HepG2 (cell line): ENCODE data around the gene FOSL2. TPM values are rescaled to one million over a fixed set of nuclear protein-coding genes. Genes with fewer than 3 reads are reported as not detected.

ENCODE experiments used
- DRAP1 ChIP-seq: IDR thresholded peaks from 2 replicates; pipeline ENCODE4 v1.6.1; 2016; ENCODE audit warnings: missing genetic modification reagents, missing compliant biosample characterization
- EHMT2 ChIP-seq: fragments of 200-600 bp; sonication (generic); IDR thresholded peaks from 2 replicates; pipeline ENCODE4 v1.7.0; 2017; ENCODE audit warnings: antibody characterized with exemption, low read depth, low read length, borderline replicate concordance
- FOXK1 ChIP-seq: sonication (generic); formaldehyde crosslinking; IDR thresholded peaks from 2 replicates; pipeline ENCODE4 v1.4.0; 2020; ENCODE audit warnings: low read depth, missing genetic modification reagents, borderline replicate concordance
- HBP1 ChIP-seq: IDR thresholded peaks from 2 replicates; pipeline ENCODE4 v1.6.1; 2016; ENCODE audit warnings: low read depth, control low read depth
- HMGXB4 ChIP-seq, 2 experiments: sonication (generic) in 1 of 2; formaldehyde crosslinking in 1 of 2; IDR thresholded peaks; 2 replicates each; pipeline versions ENCODE4 v1.4.0 to v1.6.1; 2018 to 2020; ENCODE audit warnings: missing genetic modification reagents in 2 of 2, borderline replicate concordance in 1 of 2, low read depth in 1 of 2, mild to moderate bottlenecking in 1 of 2, missing biosample characterization in 1 of 2
- MED8 ChIP-seq: sonication (generic); formaldehyde crosslinking; IDR thresholded peaks from 2 replicates; pipeline ENCODE4 v1.8.1; 2023; ENCODE audit warnings: mild to moderate bottlenecking, missing genetic modification reagents; ENCODE audit not compliant: insufficient replicate concordance
- MIER2 ChIP-seq: IDR thresholded peaks from 2 replicates; pipeline ENCODE4 v1.6.1; 2016; ENCODE audit warnings: missing biosample characterization, missing genetic modification reagents
- POLR2G ChIP-seq: fragments of 200-400 bp; formaldehyde crosslinking; IDR thresholded peaks from 2 replicates; pipeline ENCODE4 v1.6.1; 2018; ENCODE audit warnings: mild to moderate bottlenecking, low read depth, low read length, moderate library complexity
- PRDM15 ChIP-seq: sonication (generic); formaldehyde crosslinking; IDR thresholded peaks from 2 replicates; pipeline ENCODE4 v1.4.0; 2020; ENCODE audit warnings: missing genetic modification reagents
- SP140L ChIP-seq: sonication (generic); formaldehyde crosslinking; IDR thresholded peaks from 2 replicates; pipeline ENCODE4 v1.4.0; 2020; ENCODE audit warnings: missing genetic modification reagents, borderline replicate concordance
- TOPORS ChIP-seq: sonication (generic); formaldehyde crosslinking; IDR thresholded peaks from 2 replicates; pipeline ENCODE4 v1.8.0; 2023; ENCODE audit warnings: mild to moderate bottlenecking, missing genetic modification reagents
- ZNF20 ChIP-seq: sonication (generic); formaldehyde crosslinking; IDR thresholded peaks from 2 replicates; pipeline ENCODE4 v1.4.0; 2020; ENCODE audit warnings: mild to moderate bottlenecking, moderate library complexity, missing genetic modification reagents
- ZNF335 ChIP-seq: sonication (generic); formaldehyde crosslinking; IDR thresholded peaks from 2 replicates; pipeline ENCODE4 v1.4.0; 2020; ENCODE audit warnings: missing genetic modification reagents
- ZNF350 ChIP-seq: sonication (generic); formaldehyde crosslinking; IDR thresholded peaks from 2 replicates; pipeline ENCODE4 v1.4.0; 2020; ENCODE audit warnings: mild to moderate bottlenecking, low read depth, missing genetic modification reagents, borderline replicate concordance
- ZNF768 ChIP-seq: sonication (generic); formaldehyde crosslinking; IDR thresholded peaks from 2 replicates; pipeline ENCODE4 v1.4.0; 2020; ENCODE audit warnings: missing genetic modification reagents
- ZNF784 ChIP-seq: sonication (generic); formaldehyde crosslinking; IDR thresholded peaks from 2 replicates; pipeline ENCODE4 v1.5.1; 2020; ENCODE audit warnings: missing genetic modification reagents, mild to moderate bottlenecking, borderline replicate concordance
- polyA plus RNA-seq, 8 experiments: library from polyadenylated mRNA; depleted of rRNA in 3 of 8; stranded (reverse) in 7 of 8; unstranded in 1 of 8; fragments of >200 nt; fragmentation: Illumina TruSeq in 4 of 8; extraction: Trizol in 4 of 8; gene quantifications; 2 replicates each; pipeline versions ENCODE4 v1.2.1 to v1.2.3, GENCODE V29; 2011 to 2016; ENCODE audit warnings: low read depth in 4 of 8, missing spikeins in 1 of 8, mixed read lengths in 1 of 8; ENCODE audit not compliant: insufficient read depth in 1 of 8
- total RNA-seq, 5 experiments: library from RNA; depleted of rRNA; stranded (reverse); fragments of >200 nt; fragmentation: Illumina TruSeq; extraction: Trizol; gene quantifications; 2 replicates each; pipeline ENCODE4 v1.2.3, GENCODE V29; 2016; ENCODE audit warnings: low read depth in 1 of 5
- TF ChIP-seq, protein P1 (sequence below): sonication (generic); formaldehyde crosslinking; IDR thresholded peaks from 2 replicates; pipeline ENCODE4 v1.5.1; 2020; ENCODE audit warnings: missing genetic modification reagents, mild to moderate bottlenecking, borderline replicate concordance

Gene FOSL2
- total and polyA plus RNA-seq, 2 of the 13 experiments (the other 11 are each of a cell fraction or from before 2014, with no cell fraction given) = 3.4 to 18.1 TPM

DNA sequence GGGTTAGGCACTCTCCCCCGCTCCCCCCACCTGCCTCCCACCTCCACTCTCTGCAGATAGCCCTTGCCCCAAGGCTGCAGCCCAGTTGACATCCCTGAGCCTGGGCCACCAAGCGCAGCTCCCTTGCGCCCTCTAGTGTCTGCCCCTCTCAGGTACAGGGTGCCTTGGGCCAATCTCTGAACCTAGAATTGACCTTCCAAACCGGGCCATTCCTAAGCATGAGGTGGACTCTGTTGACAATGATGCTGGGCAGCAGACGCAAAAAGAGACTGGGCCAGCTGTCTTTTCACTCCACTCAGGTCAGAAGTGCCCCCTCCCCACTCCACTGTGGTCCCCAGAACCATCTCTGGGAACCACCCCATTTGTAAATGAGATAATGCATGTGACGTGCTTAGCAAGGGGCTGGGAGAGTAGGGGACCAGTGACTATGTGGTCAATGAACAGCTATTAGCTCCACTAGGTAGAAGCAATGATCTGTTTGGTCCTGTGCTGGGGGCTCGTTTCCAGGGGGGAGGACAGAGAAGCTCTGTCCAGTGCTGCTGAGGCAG is 60.0 kb downstream of the FOSL2 start (continued):
- TF ChIP-seq ZNF784 (CRISPR knock-in tag) (no peak), ZNF350 (CRISPR knock-in tag) (no peak), ZNF335 (no peak), ZNF20 (CRISPR knock-in tag) (no peak), TOPORS (no peak), POLR2G (no peak), HBP1 (CRISPR knock-in tag) (no peak), HMGXB4 (CRISPR knock-in tag; IDR thresholded peaks at IDR 0.05; ENCODE audit: borderline replicate concordance in 1 of 2, low read depth in 1 of 2) (no peak; a peak in 1 of 4 replicates), MIER2 (CRISPR knock-in tag) (peak; percentile 68; the same call in 1 of the 2 replicates), ZNF768 (CRISPR knock-in tag) (no peak), MED8 (CRISPR knock-in tag) (peak; percentile 25), PRDM15 (CRISPR knock-in tag) (no peak), FOXK1 (CRISPR knock-in tag) (peak; percentile 31; the same call in 1 of the 2 replicates), DRAP1 (no peak), SP140L (no peak), EHMT2 (no peak)
- TF ChIP-seq, protein P1, sequence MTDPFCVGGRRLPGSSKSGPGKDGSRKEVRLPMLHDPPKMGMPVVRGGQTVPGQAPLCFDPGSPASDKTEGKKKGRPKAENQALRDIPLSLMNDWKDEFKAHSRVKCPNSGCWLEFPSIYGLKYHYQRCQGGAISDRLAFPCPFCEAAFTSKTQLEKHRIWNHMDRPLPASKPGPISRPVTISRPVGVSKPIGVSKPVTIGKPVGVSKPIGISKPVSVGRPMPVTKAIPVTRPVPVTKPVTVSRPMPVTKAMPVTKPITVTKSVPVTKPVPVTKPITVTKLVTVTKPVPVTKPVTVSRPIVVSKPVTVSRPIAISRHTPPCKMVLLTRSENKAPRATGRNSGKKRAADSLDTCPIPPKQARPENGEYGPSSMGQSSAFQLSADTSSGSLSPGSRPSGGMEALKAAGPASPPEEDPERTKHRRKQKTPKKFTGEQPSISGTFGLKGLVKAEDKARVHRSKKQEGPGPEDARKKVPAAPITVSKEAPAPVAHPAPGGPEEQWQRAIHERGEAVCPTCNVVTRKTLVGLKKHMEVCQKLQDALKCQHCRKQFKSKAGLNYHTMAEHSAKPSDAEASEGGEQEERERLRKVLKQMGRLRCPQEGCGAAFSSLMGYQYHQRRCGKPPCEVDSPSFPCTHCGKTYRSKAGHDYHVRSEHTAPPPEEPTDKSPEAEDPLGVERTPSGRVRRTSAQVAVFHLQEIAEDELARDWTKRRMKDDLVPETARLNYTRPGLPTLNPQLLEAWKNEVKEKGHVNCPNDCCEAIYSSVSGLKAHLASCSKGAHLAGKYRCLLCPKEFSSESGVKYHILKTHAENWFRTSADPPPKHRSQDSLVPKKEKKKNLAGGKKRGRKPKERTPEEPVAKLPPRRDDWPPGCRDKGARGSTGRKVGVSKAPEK (CRISPR knock-in tag) = no peak
